Heart left ventricle (tissue), 16 donors: ENCODE results near the gene TRAF2. TPM values are rescaled to one million over a fixed set of nuclear protein-coding genes. Genes with fewer than 3 reads are reported as not detected.

Experiments
- ATAC-seq, 4 donors: fragments of 200-7000 bp; cut with Tn5 transposase; one replicate each; pipeline ENCODE4 v1.9.1; 2020 to 2022; ENCODE audit warnings: moderate library complexity in 4 of 4, mild to moderate bottlenecking in 3 of 4, moderate number of reproducible peaks in 1 of 4
- DNase-seq, 5 donors: peaks; one replicate each; pipeline ENCODE4 v3.0.0-alpha.2; 2020
- H3K27ac ChIP-seq, 12 donors: fragments of 200-600 bp; sonication (generic) in 4 of 12; one replicate each; pipeline versions ENCODE4 v1.5.0 to v1.8.0; 2016 to 2022; ENCODE audit warnings: mild to moderate bottlenecking in 2 of 12
- H3K27me3 ChIP-seq, 9 donors: fragments of 200-600 bp; sonication (generic) in 2 of 9; one replicate each; pipeline versions ENCODE4 v1.5.1 to v1.8.0; 2016 to 2022; ENCODE audit warnings: mild to moderate bottlenecking in 3 of 9
- H3K36me3 ChIP-seq, 9 donors: fragments of 200-600 bp; sonication (generic) in 2 of 9; one replicate each; pipeline versions ENCODE4 v1.5.0 to v1.8.0; 2018 to 2022; ENCODE audit warnings: mild to moderate bottlenecking in 2 of 9
- H3K4me1 ChIP-seq, 12 donors: fragments of 200-600 bp; sonication (generic) in 4 of 12; one replicate each; pipeline versions ENCODE4 v1.5.0 to v1.8.0; 2016 to 2022; ENCODE audit warnings: mild to moderate bottlenecking in 3 of 12
- H3K4me3 ChIP-seq, 12 donors: fragments of 200-600 bp; sonication (generic) in 4 of 12; one replicate each; pipeline versions ENCODE4 v1.5.0 to v1.8.0; 2017 to 2022; ENCODE audit warnings: mild to moderate bottlenecking in 9 of 12, moderate library complexity in 4 of 12
- H3K9me3 ChIP-seq, 12 donors: fragments of 200-600 bp; sonication (generic) in 4 of 12; one replicate each; pipeline versions ENCODE4 v1.5.0 to v1.8.0; 2016 to 2022; ENCODE audit warnings: mild to moderate bottlenecking in 1 of 12
- POLR2A ChIP-seq, 2 donors: fragments of 450-650 bp; IDR thresholded peaks; one replicate each; pipeline ENCODE4 v1.6.1; 2017; ENCODE audit warnings: antibody characterized with exemption in 2 of 2, mild to moderate bottlenecking in 2 of 2, moderate library complexity in 2 of 2
- WGBS, 4 donors: extraction: QIAGEN DNeasy Blood & Tissue Kit in 2 of 4; methylation state at CpG; one replicate each; pipeline versions ENCODE4 v1.1.5 to v1.1.7; 2013 to 2018; 5-methylcytosine and 5-hydroxymethylcytosine counted together
- intact Hi-C, 10 donors: fragments of 100-400 bp; cut with DNase I; formaldehyde crosslinking; loops; one replicate each; pipeline versions ENCODE4 v1.11.1 to v1.14.2; 2022
- polyA plus RNA-seq, 2 donors: library from polyadenylated mRNA; stranded (reverse); fragments of 200-250 nt; gene quantifications; one replicate each; pipeline ENCODE4 v1.2.3, GENCODE V29; 2013
- total RNA-seq, 9 donors: library from RNA; depleted of rRNA in 2 of 9; stranded (reverse); fragments of >200 nt in 2 of 9; fragmentation: NEBNext Ultra II Directional in 3 of 9; extraction: Animal tissue kit (Norgen Biotek cat#: 25700) in 3 of 9; gene quantifications; one replicate each; pipeline versions ENCODE4 v1.1.0 to v1.2.4, GENCODE V29; 2016 to 2023
- TF ChIP-seq, protein P1 (sequence below), 12 donors: fragments of 200-600 bp; sonication (generic) in 4 of 12; IDR thresholded peaks; one replicate each; pipeline versions ENCODE4 v1.5.0 to v1.8.0; 2018 to 2022; ENCODE audit warnings: antibody characterized with exemption in 12 of 12, mild to moderate bottlenecking in 5 of 12
- donor health status: ischemic (EF 13 %, LVEDD 7.1; RV severe dilation, severe dysfunction).
- donor health status: healthy with polysubstance abuse.
- donor health status: DM: no; HTN: yes; CAD: no.
- donor health status: DM: no; HTN: no; CAD: no.
- donor health status: ischemic (EF 25% LVEDD 6.9; RV normal size, moderate dysfunction).
- donor health status: ischemic (EF 25% LVEDD 5.7; RV mildly dilated, moderate dysfunction).
- donor health status: healthy.
- donor health status: DM: yes; HTN: yes; CAD: no.
- donor health status: ischemic (EF 35%, LVEDD 5.7; RV mildly dilated, moderate dysfunction).
- donor health status: nonischemic (EF 11% LVEDD 7.7; RV severe dilation, severe dysfunction).
- donor health status: DM: yes; HTN: yes; CAD: no.
- donor health status: PGD.
- donor health status: ischemic (EF 29% LVEDD 5.4; RV normal size, mild dysfunction).
- donor health status: nonischemic (EF 23%, LVEDD 6.1; RV moderate dilation, normal function).

Gene TRAF2
- total and polyA plus RNA-seq, 11 donors = 6.3 to 28.3 (median 9.4) TPM

DNA sequence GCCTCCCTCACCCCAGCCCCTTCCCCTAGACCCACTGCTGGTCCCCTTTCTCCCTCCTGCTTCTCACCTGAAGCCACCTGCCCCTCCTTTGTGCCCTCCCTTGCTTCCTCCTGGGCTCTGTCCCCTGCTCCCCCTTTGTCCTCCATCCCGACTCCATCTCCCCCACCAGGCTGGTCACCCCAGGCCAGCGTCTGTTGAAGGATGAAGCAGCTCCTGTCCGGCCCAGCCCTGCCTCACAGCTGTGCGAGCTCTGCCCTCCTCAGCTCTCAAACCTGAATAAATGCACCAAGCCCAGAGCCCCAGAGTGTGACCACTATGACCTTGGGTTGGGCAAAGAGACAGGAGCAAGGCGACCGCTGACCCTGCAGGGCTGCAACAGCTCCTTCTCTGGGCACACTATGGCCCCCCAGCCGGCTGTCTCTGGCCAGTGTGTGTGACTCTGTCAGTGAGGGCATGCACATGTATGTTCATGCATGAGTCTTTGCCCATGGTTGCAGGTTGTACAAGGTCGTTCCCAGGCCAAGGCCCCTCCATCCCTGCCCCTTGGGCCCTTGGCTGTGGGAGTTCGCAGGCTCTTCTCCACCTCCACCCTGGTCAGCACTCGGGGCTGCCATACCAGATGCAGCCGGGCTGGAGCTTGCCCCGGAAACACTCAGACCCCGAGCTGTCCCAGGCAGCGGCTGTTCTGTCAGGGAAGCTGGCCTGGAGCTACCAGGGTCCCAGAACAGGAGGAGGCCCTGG lies 69.1 kb downstream of the TRAF2 start:
- DNase-seq = peak in 1 of 5 donors; percentile 41
- H3K4me1 ChIP-seq = peaks cover 0 to 23% (median 5%) of the 10 kb centered on the region in 12 donors
- H3K4me3 ChIP-seq = no peak overlapping the region
- no peaks in the 10 kb centered on the region for H3K9me3 ChIP-seq
- intact Hi-C loops = no loop called here
- WGBS, 4 donors = 76 to 92% (median 87%) methylated on average over 6 to 14 of the region's 14 CpGs
- TF ChIP-seq, protein P1, sequence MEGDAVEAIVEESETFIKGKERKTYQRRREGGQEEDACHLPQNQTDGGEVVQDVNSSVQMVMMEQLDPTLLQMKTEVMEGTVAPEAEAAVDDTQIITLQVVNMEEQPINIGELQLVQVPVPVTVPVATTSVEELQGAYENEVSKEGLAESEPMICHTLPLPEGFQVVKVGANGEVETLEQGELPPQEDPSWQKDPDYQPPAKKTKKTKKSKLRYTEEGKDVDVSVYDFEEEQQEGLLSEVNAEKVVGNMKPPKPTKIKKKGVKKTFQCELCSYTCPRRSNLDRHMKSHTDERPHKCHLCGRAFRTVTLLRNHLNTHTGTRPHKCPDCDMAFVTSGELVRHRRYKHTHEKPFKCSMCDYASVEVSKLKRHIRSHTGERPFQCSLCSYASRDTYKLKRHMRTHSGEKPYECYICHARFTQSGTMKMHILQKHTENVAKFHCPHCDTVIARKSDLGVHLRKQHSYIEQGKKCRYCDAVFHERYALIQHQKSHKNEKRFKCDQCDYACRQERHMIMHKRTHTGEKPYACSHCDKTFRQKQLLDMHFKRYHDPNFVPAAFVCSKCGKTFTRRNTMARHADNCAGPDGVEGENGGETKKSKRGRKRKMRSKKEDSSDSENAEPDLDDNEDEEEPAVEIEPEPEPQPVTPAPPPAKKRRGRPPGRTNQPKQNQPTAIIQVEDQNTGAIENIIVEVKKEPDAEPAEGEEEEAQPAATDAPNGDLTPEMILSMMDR (IDR thresholded peaks at IDR 0.05) = no peak
- TF ChIP-seq POLR2A (IDR thresholded peaks at IDR 0.05) = no peak
- H3K36me3 ChIP-seq = no peaks in the 10 kb centered on the region
- ATAC-seq = no peak
- no peaks in the 10 kb centered on the region for H3K27me3 ChIP-seq
- no peak overlapping the region for H3K27ac ChIP-seq

DNA sequence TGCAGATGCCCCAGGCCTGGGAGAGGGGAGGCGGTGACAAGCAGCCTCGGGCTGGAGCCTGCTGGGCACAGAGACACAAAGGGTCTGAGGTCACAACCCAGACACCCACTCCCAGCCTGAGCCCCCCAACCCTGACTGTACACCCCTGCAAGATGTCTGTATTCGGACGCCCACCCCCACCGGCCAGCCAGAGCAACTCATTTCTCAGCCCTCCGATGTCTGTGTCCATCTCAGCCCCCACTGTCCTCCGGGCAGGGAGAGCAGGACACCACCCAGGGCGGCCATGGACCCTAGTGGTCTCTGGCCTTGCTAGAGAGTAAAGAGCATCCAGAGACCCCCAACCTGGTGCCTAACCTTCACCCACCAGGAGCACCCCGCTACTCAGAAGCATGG lies 69.6 kb downstream of the TRAF2 start:
- peaks cover 0 to 20% (median 3%) of the 10 kb centered on the region in 12 donors for H3K4me1 ChIP-seq
- TF ChIP-seq, protein P1 (IDR thresholded peaks at IDR 0.05) = no peak
- TF ChIP-seq POLR2A (IDR thresholded peaks at IDR 0.05) = no peak
- ATAC-seq (no peak), DNase-seq (peak in 2 of 5 donors; percentile 25 to 58)
- H3K36me3 ChIP-seq = no peaks in the 10 kb centered on the region
- 93 to 95% (median 94%) methylated on average over 5 to 9 of the region's 9 CpGs for WGBS, 4 donors
- intact Hi-C loops = loop anchor here in 1 of 10 donors (1.0 kb wide), 1 partner anchor 16 kb away; no protein-coding TSS in a partner anchor
- no peak overlapping the region for H3K27ac ChIP-seq
- H3K9me3 ChIP-seq = no peaks in the 10 kb centered on the region
- H3K4me3 ChIP-seq = no peak overlapping the region
- no peaks in the 10 kb centered on the region for H3K27me3 ChIP-seq

DNA sequence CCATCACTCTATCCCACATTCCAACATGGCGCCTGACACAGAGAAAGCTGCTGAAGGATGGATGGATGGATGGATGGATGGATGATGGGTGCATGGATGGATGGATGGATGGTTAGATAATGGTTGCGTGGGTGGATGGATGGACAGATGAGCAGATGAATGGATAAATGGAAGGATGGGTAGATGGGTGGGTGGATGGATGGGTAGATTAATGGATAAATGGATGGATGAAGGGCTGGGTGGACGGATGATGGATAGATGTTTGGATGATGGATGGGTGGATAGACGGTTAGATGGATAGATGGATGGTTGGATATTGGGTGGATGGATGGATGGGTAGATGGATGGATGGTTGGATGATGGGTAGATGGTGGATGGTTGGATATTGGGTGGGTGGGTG lies 70.3 kb downstream of the TRAF2 start:
- no peak for TF ChIP-seq POLR2A (IDR thresholded peaks at IDR 0.05)
- TF ChIP-seq, protein P1 (IDR thresholded peaks at IDR 0.05) = no peak
- peaks cover 0 to 23% (median 9%) of the 10 kb centered on the region in 12 donors for H3K4me1 ChIP-seq
- H3K36me3 ChIP-seq = no peaks in the 10 kb centered on the region
- no peaks in the 10 kb centered on the region for H3K27me3 ChIP-seq
- H3K9me3 ChIP-seq = no peaks in the 10 kb centered on the region
- WGBS, 4 donors = 91 to 99% (median 97%) methylated on average over 4 of the region's 4 CpGs
- DNase-seq (no peak), ATAC-seq (no peak)
- H3K4me3 ChIP-seq = no peak overlapping the region
- intact Hi-C loops = loop anchor here in 1 of 10 donors (1.0 kb wide), 1 partner anchor 16 kb away; no protein-coding TSS in a partner anchor
- H3K27ac ChIP-seq = no peak overlapping the region

DNA sequence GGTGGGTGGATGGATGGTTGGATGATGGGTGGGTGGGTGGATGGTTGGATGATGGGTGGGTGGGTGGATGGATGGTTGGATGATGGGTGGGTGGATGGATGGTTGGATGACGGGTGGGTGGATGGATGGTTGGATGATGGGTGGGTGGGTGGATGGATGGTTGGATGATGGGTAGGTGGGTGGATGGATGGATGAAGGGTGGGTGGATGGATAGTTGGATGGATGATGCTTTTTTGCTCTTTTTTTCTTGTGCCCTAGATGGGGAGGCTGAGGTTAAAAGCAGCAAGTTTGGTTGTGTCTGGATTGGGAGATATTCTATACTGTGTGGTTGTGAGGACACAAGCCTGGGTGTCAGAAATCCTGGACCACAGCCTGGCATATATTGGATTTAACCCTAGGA lies 71.1 kb downstream of the TRAF2 start:
- DNase-seq (no peak), ATAC-seq (no peak)
- Histone ChIP-seq H3K36me3 (no peaks in the 10 kb centered on the region), H3K27me3 (no peaks in the 10 kb centered on the region), H3K27ac (no peak overlapping the region), H3K4me3 (no peak overlapping the region), H3K9me3 (no peaks in the 10 kb centered on the region), H3K4me1 (peaks cover 0 to 18% (median 12%) of the 10 kb centered on the region in 12 donors)
- no peak for TF ChIP-seq POLR2A (IDR thresholded peaks at IDR 0.05)
- TF ChIP-seq, protein P1 (IDR thresholded peaks at IDR 0.05) = no peak
- intact Hi-C loops = no loop called here
- 87 to 98% (median 93%) methylated on average over 1 of the region's 1 CpG for WGBS, 4 donors
